ENCODE measurements around the gene XK.

XK gene

DNA sequence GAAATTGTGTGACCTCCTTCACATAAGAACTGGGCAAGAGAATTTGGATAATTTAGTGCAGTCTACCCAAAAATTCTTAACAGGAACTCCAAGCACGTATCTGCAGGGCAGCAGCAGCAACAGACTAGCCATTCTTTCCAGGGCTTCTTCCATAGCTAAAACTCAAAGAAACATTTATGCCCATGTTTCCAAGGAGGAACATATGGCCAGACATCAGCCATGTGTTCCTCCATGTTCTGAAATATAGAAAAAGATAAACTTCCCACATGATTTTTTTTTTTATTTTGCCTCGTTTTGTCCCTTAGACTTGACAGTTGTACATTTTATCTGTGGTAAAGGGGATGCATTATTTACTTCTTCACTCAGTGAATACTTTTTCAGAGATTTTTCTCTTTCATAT is 66.7 kb downstream of the XK start:
- no peak overlapping the region for H3K4me3 ChIP-seq (replicated peaks; ENCODE audit: low read depth, low read length)
- DNase-seq (ENCODE audit: extremely low read depth, low read depth), result no peak
- TF ChIP-seq, protein P1, sequence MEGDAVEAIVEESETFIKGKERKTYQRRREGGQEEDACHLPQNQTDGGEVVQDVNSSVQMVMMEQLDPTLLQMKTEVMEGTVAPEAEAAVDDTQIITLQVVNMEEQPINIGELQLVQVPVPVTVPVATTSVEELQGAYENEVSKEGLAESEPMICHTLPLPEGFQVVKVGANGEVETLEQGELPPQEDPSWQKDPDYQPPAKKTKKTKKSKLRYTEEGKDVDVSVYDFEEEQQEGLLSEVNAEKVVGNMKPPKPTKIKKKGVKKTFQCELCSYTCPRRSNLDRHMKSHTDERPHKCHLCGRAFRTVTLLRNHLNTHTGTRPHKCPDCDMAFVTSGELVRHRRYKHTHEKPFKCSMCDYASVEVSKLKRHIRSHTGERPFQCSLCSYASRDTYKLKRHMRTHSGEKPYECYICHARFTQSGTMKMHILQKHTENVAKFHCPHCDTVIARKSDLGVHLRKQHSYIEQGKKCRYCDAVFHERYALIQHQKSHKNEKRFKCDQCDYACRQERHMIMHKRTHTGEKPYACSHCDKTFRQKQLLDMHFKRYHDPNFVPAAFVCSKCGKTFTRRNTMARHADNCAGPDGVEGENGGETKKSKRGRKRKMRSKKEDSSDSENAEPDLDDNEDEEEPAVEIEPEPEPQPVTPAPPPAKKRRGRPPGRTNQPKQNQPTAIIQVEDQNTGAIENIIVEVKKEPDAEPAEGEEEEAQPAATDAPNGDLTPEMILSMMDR (IDR thresholded peaks at IDR 0.05; ENCODE audit: low read depth, low read length, missing control alignments), result no peak

DNA sequence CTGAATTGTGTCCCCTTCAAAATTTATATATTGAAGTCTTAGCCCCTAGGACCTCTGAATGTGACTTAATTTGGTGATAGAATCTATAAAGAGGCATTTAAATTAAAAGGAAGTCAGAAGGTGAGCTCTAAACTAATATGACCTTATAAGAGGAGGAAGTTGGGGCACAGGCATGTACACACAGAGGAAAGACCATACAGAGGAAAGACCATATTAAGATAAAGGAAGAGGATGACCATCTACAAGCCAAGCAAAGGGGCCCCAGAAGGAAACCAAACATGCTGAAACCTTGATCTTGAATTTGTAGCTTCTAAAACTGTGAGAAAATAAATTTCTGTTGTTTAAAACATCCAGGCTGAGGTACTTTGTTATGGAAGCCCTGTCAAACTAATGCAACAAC is 67.3 kb downstream of the XK start:
- no peak for DNase-seq (ENCODE audit: extremely low read depth, low read depth)
- H3K4me3 ChIP-seq (replicated peaks; ENCODE audit: low read depth, low read length), result no peak overlapping the region
- TF ChIP-seq, protein P1 (IDR thresholded peaks at IDR 0.05; ENCODE audit: low read depth, low read length, missing control alignments), result no peak

DNA sequence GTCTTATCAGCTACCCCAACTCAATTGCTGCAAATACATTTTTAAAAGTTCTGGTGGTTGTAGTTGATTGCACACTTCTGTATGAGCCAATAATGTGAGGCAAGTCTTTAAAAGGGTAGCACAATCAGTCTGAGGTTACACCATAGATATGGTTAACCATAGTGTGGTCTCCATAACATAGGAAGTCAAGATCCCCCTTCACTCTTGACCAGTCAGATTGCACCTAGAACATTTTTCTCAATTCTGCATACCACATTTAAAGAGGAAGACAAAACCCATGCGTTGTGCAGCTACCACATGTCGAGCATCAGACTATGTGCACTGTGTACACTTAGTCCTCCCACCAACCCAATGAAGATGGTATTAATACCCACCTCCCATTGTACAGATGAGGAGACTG is 67.8 kb downstream of the XK start:
- TF ChIP-seq, protein P1 (IDR thresholded peaks at IDR 0.05; ENCODE audit: low read depth, low read length, missing control alignments), result no peak
- no peak overlapping the region for H3K4me3 ChIP-seq (replicated peaks; ENCODE audit: low read depth, low read length)
- DNase-seq (ENCODE audit: extremely low read depth, low read depth), result no peak

DNA sequence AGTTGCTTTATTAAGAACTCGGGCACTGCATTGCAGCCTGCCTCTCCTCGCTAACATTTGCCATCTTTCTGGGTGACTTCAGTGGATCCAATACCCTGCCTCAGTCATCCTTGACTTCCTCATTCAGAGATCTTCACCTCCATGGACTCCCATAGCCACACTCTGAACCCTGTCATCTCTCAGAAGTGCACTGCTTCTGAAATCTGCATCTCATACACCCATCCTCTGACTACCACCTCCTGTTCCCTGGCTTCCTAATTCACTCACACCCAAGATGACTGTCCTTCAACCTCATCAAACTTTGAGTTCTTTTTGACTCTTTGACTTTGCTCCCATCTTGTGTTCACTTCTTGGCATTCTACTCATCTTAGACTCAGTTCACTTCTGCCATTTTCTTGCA is 68.9 kb downstream of the XK start:
- TF ChIP-seq, protein P1 (IDR thresholded peaks at IDR 0.05; ENCODE audit: low read depth, low read length, missing control alignments), result no peak
- no peak overlapping the region for H3K4me3 ChIP-seq (replicated peaks; ENCODE audit: low read depth, low read length)
- DNase-seq (ENCODE audit: extremely low read depth, low read depth), result no peak

DNA sequence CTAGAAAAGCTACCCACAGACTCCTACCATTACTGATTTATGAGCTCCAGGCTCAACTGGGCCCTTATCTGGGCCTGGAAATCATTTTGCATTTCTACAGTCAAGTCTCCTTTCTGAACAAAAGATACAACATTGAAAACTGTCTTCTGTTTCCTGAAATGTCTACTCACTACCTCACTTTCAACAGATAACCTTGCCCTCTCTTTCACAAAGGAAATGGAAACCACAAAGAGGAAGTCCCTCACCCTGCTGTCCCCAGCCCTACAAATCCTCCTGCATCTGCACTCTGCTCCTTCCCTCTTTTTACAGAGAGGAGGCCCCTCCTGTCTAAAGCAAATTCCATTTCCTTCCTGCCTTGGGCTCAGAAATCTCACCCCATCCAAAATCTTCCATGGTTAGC is 69.4 kb downstream of the XK start:
- DNase-seq (ENCODE audit: extremely low read depth, low read depth), result no peak
- TF ChIP-seq, protein P1 (IDR thresholded peaks at IDR 0.05; ENCODE audit: low read depth, low read length, missing control alignments), result no peak
- H3K4me3 ChIP-seq (replicated peaks; ENCODE audit: low read depth, low read length), result no peak overlapping the region

DNA sequence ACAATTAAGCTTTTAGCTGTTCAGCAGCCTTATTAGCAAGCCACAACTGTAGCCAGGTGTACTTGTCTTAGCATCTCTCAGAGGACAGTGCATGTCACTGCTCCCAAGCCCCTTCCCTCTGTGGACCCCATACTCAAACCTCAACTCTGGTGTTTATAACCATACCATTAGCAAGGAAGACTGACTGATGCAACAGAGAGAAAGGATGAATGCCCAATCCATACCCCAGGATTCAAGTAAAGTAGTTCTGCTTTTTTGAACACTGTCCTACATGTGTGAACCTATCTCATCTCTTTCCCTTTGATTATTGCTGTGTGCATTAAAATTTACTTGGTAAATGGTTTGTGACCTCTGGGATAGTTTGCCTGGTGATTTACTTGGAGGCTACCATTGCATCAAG is 71.5 kb downstream of the XK start:
- TF ChIP-seq, protein P1 (IDR thresholded peaks at IDR 0.05; ENCODE audit: low read depth, low read length, missing control alignments), result no peak
- DNase-seq (ENCODE audit: extremely low read depth, low read depth), result no peak
- H3K4me3 ChIP-seq (replicated peaks; ENCODE audit: low read depth, low read length), result no peak overlapping the region

DNA sequence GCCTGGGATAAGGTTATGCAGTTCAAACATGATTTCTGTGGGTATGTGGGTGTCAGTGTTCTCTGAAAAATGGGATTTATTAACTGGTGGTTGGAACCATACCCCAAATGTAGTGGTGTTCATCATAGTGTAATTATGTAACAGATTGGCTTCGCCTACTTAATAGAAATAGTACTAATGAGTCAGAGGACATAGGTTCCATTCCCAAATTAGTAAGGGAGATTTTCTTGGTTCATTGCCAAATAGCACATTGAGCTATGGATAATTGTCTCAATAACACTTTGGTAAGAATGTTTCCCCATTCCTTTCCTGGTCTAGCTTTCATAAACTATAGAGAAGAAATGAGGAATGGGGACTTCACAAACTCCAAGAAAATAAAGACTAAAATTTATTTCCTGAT is 73.8 kb downstream of the XK start:
- DNase-seq (ENCODE audit: extremely low read depth, low read depth), result no peak

More for the DNA sequence above, 73.8 kb downstream of the XK start:
- TF ChIP-seq, protein P1 (IDR thresholded peaks at IDR 0.05; ENCODE audit: low read depth, low read length, missing control alignments), result no peak
- H3K4me3 ChIP-seq (replicated peaks; ENCODE audit: low read depth, low read length), result no peak overlapping the region

Measured in HFF-Myc (cell line).